Activated T-cell treated with anti-CD3 and anti-CD28 coated beads, Interleukin-2, amount 50 U/mL, for 72 hours (primary cell): ENCODE measurements around the gene CBX7. TPM values are rescaled to one million over a fixed set of nuclear protein-coding genes. Genes with fewer than 3 reads are reported as not detected.

Experiments used
- ATAC-seq, 2 donors: fragments of 150-1000 bp; cut with Tn5 transposase; replicated peaks in 1 of 2; 2 replicates each; pipeline ENCODE4 v1.10.0; 2021; ENCODE audit warnings: moderate library complexity in 2 of 2, mild to moderate bottlenecking in 1 of 2
- DNase-seq, 2 donors: peaks; one replicate each; pipeline ENCODE4 v3.0.0; 2021 to 2022; ENCODE audit warnings: mixed read lengths in 1 of 2
- H3K27ac Mint-ChIP-seq: one replicate; pipeline ENCODE4 v1.8.0; 2022; ENCODE audit warnings: mild to moderate bottlenecking, moderate library complexity, mixed read lengths
- H3K27me3 Mint-ChIP-seq: one replicate; pipeline ENCODE4 v1.8.0; 2022; ENCODE audit warnings: low read depth, mixed read lengths
- H3K36me3 Mint-ChIP-seq, 2 donors: one replicate each; pipeline ENCODE4 v1.8.0; 2022; ENCODE audit warnings: mixed read lengths in 2 of 2, mild to moderate bottlenecking in 1 of 2; ENCODE audit not compliant: insufficient read depth in 2 of 2
- H3K4me1 Mint-ChIP-seq: one replicate; pipeline ENCODE4 v1.8.0; 2022; ENCODE audit warnings: low read depth, mixed read lengths
- H3K4me3 Mint-ChIP-seq, 2 donors: one replicate each; pipeline ENCODE4 v1.8.0; 2022; ENCODE audit warnings: mild to moderate bottlenecking in 2 of 2, mixed read lengths in 2 of 2, moderate library complexity in 2 of 2
- H3K9me3 Mint-ChIP-seq, 2 donors: one replicate each; pipeline ENCODE4 v1.8.0; 2022; ENCODE audit warnings: mixed read lengths in 2 of 2
- total RNA-seq, 2 donors: library from RNA; stranded (reverse); gene quantifications; one replicate each; pipeline ENCODE4 v1.2.3, GENCODE V29; 2022

The CBX7 gene
- total RNA-seq, 2 donors from 2014 or later = 41.5 to 61.0 TPM

- Mint-ChIP-seq H3K4me1 (peaks cover 79% of the 10 kb centered on the region), H3K36me3 (no peaks in the 10 kb centered on the region), H3K27me3 (no peaks in the 10 kb centered on the region), H3K9me3 (no peaks in the 10 kb centered on the region), H3K27ac (peak within 1 kb of the TSS; percentile 88), H3K4me3 (peak within 1 kb of the TSS; percentile 83 to 85)
- DNase-seq (peak; percentile 62 to 66), ATAC-seq (peak; percentile 52 to 57)
Measured at GRCh38 chr22:39097098-39098020, 55.1 kb downstream of the CBX7 start, which contains the start of gene APOBEC3H. APOBEC3H (plus strand) TSS chr22:39097244; CDS start chr22:39100279, 3,035 bp downstream.

- Mint-ChIP-seq H3K9me3 (no peaks in the 10 kb centered on the region), H3K4me1 (peaks cover 90% of the 10 kb centered on the region), H3K36me3 (no peaks in the 10 kb centered on the region), H3K27ac (no peak overlapping the region), H3K27me3 (no peaks in the 10 kb centered on the region), H3K4me3 (peak overlapping the region in 1 of 2 donors; percentile 22)
- ATAC-seq = no peak
- no peak for DNase-seq
Measured at GRCh38 chr22:39095971-39096370, 56.5 kb downstream of the CBX7 start.

DNA sequence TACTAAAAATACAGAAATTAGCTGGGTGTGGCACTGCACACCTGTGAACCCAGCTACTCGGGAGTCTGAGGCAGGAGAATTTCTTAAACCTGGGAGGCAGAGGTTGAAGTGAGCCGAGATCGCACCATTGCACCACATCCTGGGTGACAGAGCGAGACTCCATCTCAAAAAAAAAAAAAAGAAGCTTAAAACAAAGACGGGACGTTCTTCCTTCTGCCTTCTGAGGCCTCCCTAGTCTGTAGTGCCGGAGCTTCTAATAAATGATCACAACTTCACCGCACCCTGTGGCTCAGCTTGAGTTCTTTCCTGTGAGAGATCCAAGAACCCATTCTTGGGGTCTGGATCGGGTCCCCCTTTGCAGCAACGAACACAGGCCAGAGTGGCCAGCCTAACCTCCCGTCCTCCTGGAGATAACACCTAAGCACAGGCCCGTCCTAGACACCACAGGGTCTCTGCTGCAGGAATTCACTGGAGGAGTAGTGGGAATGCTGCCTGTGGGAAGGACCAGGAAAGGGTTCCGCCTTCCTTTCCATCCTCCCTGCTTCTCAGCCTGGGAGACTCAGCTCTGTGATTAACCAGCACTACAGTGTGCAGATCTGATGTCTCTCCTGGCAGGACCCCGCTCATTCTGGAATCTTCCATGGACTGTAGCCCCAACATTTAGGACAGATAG, 57.6 kb downstream of the CBX7 start:
- no peak for DNase-seq
- ATAC-seq = no peak
- Mint-ChIP-seq H3K36me3 (no peaks in the 10 kb centered on the region), H3K4me1 (peaks cover 90% of the 10 kb centered on the region), H3K9me3 (no peaks in the 10 kb centered on the region), H3K4me3 (peak overlapping the region; percentile 20 to 29), H3K27ac (peak overlapping the region; percentile 52), H3K27me3 (no peaks in the 10 kb centered on the region)

DNA sequence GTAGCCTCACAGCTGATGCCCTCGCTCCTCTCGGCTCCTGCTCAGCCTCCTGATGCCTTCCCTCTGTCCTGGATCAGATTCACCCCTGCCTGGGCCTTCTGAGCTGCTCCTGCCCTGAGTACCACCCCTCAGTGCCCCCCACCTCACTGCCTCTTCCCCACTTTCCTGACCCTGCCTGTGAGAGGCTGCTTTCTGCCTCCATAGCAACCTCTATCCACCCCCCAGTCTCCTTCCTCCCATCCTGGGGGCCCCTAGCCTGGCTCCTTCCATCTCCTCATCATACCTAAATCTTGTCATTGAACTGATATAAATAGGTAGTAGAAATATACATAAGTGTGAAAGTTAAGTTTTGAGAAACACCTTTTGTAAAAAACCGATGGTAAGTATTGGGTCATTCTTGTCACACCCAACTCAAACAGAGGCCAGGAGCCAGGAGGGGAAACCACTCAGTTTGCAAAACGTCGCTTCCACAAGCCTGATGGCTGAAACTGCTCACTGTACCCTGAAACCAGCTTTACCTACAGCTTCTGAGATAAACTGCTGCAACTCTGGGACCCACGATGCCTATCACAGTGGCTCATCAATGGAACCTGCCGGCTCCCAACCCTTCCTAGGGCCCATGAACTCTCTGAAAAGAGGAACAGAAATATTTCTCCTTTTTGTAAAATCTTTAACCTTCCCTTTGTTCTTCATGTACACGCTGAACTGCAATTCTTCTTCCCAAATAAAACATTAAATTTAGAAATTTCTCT, 60.2 kb downstream of the CBX7 start:
- DNase-seq = peak; percentile 52 to 65
- H3K36me3 Mint-ChIP-seq = no peaks in the 10 kb centered on the region
- peak in 1 of 2 donors; percentile 24 for ATAC-seq
- no peaks in the 10 kb centered on the region for H3K27me3 Mint-ChIP-seq
- H3K27ac Mint-ChIP-seq = peak overlapping the region; percentile 90
- H3K9me3 Mint-ChIP-seq = no peaks in the 10 kb centered on the region
- H3K4me3 Mint-ChIP-seq = peak overlapping the region; percentile 70 to 82
- H3K4me1 Mint-ChIP-seq = peaks cover 88% of the 10 kb centered on the region

GRCh38 chr22:39091126-39092081, 61.1 kb downstream of the CBX7 start:
- DNase-seq (no peak), ATAC-seq (no peak)
- H3K4me1 Mint-ChIP-seq = peaks cover 90% of the 10 kb centered on the region
- H3K27me3 Mint-ChIP-seq = no peaks in the 10 kb centered on the region
- no peaks in the 10 kb centered on the region for H3K9me3 Mint-ChIP-seq
- peak overlapping the region; percentile 92 for H3K27ac Mint-ChIP-seq
- H3K36me3 Mint-ChIP-seq = peaks cover 0 to under 1% of the 10 kb centered on the region in 2 donors
- peak overlapping the region; percentile 70 to 82 for H3K4me3 Mint-ChIP-seq

DNA sequence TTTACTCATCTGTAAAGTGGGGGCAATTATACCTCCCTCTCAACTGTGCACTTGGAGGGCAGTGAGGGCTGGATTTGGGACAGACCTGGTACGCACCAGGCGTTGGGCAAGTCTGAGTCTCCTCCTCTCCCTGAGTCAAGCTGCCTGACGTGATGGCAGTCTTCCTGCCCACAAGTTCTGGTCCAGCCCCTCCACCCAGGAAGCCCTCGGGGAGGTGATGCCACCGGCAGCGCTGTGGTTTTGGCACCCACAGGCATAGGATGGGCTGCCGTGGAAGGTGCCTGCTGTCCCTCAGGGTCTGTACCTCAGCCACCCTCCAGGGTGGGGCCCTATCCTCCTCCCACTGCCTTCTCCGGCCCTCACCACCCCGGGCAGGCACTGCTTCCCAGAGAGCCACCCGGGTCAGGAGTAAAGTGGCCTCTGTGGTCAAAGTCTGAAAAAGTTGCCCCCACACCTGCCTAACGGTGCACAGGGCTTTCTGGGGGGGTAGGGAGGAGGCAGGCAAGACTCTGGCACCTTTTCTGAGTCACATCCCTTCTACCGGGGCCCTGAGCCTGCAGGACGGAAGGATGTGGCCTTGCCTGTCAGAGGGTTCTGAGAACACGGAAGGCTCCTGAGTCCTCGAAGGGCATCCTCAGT, 61.9 kb downstream of the CBX7 start:
- Mint-ChIP-seq H3K27me3 (no peaks in the 10 kb centered on the region), H3K4me3 (peak overlapping the region; percentile 70 to 82), H3K36me3 (peaks cover 0 to 4% of the 10 kb centered on the region in 2 donors), H3K9me3 (no peaks in the 10 kb centered on the region), H3K4me1 (peaks cover 88% of the 10 kb centered on the region), H3K27ac (peak overlapping the region; percentile 92)
- peak; percentile 89 to 93 for DNase-seq
- ATAC-seq = peak; percentile 83 to 85

DNA sequence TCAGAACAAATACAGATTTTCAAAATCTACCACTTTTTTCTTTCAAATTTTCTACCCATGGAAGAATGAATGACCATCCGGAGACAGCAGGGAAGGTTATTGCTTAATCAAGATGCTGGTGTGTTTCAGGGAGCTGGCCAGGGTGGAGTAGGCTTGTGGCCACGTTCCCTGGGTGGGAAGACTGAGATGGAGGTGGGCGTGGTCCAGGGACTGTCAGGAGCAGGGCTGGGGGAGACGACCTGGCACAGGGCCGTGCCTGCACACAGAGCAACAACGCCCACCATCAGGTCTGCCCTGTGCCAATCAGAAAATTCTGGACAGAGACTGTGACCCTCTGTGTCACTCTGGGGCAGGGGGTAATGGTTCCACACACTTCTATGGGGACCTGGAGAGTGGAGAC, 62.6 kb downstream of the CBX7 start:
- Mint-ChIP-seq H3K4me3 (peak overlapping the region; percentile 70 to 82), H3K4me1 (peaks cover 84% of the 10 kb centered on the region), H3K9me3 (no peaks in the 10 kb centered on the region), H3K27me3 (no peaks in the 10 kb centered on the region), H3K36me3 (peaks cover 0 to 4% of the 10 kb centered on the region in 2 donors), H3K27ac (peak overlapping the region; percentile 95)
- no peak for DNase-seq
- ATAC-seq = no peak

DNA sequence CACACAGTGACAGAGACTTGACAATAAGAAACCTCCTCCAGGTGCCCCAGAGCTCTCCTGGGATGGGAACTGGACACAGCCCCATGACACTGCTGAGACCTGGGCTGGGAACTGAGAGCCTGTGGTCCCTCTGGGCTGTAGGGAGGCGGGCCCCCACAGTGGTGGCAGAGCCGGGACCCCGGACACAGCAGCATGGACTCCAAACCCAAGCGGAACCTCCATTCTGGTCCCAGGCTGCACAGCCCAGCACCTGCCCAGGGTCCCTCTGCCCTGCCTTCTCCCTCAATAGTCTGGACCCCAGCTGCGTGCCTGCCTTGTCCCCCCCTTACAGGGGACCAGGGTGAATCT, 63.8 kb downstream of the CBX7 start:
- ATAC-seq (no peak), DNase-seq (no peak)
- peak overlapping the region; percentile 7 for H3K27ac Mint-ChIP-seq
- H3K4me3 Mint-ChIP-seq = peak overlapping the region in 1 of 2 donors; percentile 1
- no peaks in the 10 kb centered on the region for H3K9me3 Mint-ChIP-seq
- H3K4me1 Mint-ChIP-seq = peaks cover 75% of the 10 kb centered on the region
- H3K27me3 Mint-ChIP-seq = no peaks in the 10 kb centered on the region
- peaks cover 0 to 4% of the 10 kb centered on the region in 2 donors for H3K36me3 Mint-ChIP-seq

DNA sequence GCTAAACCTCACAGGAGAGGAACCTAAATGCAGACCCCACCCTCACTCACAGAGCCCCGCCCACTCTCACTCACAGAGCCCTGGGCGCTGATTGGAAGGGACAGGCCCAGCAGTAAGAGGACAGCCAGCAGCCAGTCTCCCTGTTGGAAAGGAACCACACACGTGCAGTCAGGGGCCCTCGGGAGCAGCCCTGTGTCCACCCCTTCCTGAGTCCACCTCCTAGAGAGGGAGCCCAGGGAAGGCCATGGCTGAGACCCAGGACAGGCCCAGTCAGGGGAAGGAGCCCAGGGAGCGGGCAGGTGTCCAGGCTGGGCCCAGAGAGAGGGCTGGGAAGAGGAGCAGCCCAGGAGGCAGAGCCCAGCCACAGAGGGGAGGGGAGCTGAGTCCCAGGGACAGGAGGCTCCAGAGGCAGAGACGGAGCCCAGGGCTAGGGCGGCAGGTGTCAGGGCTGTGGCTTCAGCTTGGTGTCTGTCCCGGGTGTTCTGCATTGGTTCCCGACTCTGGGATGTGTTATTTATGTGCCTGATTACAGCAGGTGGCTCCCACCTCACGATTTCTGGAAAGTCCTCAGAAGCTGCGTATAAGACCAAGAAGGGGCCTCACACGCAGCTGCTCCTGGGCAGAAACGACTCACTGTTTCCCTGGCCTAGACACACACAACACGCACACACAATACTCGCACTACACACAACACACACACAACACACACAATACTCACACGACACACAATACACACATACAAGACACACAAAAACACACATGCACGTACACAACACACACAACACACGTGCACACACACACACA, 64.4 kb downstream of the CBX7 start:
- DNase-seq (no peak), ATAC-seq (no peak)
- peaks cover 0 to 4% of the 10 kb centered on the region in 2 donors for H3K36me3 Mint-ChIP-seq
- H3K27me3 Mint-ChIP-seq = no peaks in the 10 kb centered on the region
- H3K4me3 Mint-ChIP-seq = peak overlapping the region; percentile 11 to 13
- peaks cover 77% of the 10 kb centered on the region for H3K4me1 Mint-ChIP-seq
- H3K9me3 Mint-ChIP-seq = no peaks in the 10 kb centered on the region
- peak overlapping the region; percentile 10 for H3K27ac Mint-ChIP-seq

DNA sequence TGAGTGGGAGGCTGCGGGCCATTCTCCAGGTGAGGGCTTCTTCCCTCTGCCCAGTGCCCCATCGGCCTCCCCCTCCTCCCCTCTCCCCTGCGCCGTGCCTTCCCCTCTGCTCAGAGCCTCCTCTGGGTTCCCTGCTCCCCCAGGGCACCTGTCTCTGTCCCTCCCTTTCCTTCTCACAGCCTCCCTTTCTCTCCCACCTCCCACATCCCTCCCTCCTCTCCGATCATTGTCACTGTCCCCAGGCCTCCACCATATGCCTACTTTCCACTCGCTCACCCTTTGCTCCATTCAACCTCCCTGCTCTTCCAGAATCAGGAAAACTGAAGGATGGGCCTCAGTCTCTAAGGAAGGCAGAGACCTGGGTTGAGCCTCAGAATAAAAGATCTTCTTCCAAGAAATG, 65.4 kb downstream of the CBX7 start:
- no peaks in the 10 kb centered on the region for H3K27me3 Mint-ChIP-seq
- peaks cover 71% of the 10 kb centered on the region for H3K4me1 Mint-ChIP-seq
- DNase-seq = no peak
- H3K36me3 Mint-ChIP-seq = peaks cover 0 to 4% of the 10 kb centered on the region in 2 donors
- H3K4me3 Mint-ChIP-seq = no peak overlapping the region
- ATAC-seq = no peak
- H3K27ac Mint-ChIP-seq = peak overlapping the region; percentile 4
- H3K9me3 Mint-ChIP-seq = no peaks in the 10 kb centered on the region

DNA sequence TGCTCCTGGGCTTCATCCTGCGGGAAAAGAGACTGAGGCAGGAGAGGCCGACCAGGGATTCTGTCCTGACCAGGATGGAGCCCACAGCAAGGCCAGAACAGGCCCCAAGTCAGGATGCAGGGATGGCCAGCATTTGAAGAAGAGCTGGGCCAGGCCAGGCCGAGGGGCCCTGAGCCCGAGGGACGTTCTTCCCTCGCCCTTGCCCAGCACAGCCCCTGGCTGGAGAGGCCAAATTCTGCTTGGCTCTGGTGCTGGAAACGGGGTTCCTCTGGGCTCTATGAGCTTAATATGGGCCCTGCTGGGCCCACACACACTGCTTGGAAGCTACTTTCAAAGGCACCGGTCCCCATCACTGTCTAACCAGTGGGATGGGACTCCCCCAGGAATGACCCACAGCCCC, 67.8 kb downstream of the CBX7 start:
- no peaks in the 10 kb centered on the region for H3K27me3 Mint-ChIP-seq
- peaks cover 66% of the 10 kb centered on the region for H3K4me1 Mint-ChIP-seq
- H3K4me3 Mint-ChIP-seq = no peak overlapping the region
- H3K36me3 Mint-ChIP-seq = peaks cover 1 to 9% of the 10 kb centered on the region in 2 donors
- no peaks in the 10 kb centered on the region for H3K9me3 Mint-ChIP-seq
- DNase-seq (no peak), ATAC-seq (no peak)
- H3K27ac Mint-ChIP-seq = no peak overlapping the region
